ENCODE data around the gene SEC23A. TPM values are rescaled to one million over a fixed set of nuclear protein-coding genes. Genes with fewer than 3 reads are reported as not detected.
"Not testable (repeated sequence)": the region's sequence is repeated elsewhere in the genome, so short reads cannot be mapped to it uniquely, and the experiment has no call there.

The SEC23A gene
- total RNA-seq, 1 experiment from 2014 or later = 62.9 TPM

GRCh38 chr14:39015360-39015961, 87.6 kb downstream of the SEC23A start:
- ChIA-PET CTCF (interaction anchor here (0.6 to 5.3 kb wide), 35 partner anchors 8 to 761 kb away, joined by 3 to 39 read pairs (median 3); partner anchors contain the start of genes SEC23A and TRAPPC6B), POLR2A (no interaction called here)
- Mint-ChIP-seq H3K36me3 (peaks cover 6% of the 10 kb centered on the region; the same call in 1 of the 2 replicates), H3K4me3 (no peak overlapping the region), H3K9me3 (peaks cover 3% of the 10 kb centered on the region; the same call in 1 of the 2 replicates), H3K27me3 (ENCODE audit: low read depth) (no peaks in the 10 kb centered on the region; the same call in 1 of the 2 replicates), H3K27ac (no peak overlapping the region), H3K4me1 (peaks cover 20% of the 10 kb centered on the region)
- ATAC-seq (peak; percentile 67), DNase-seq (ENCODE audit: low spot score) (peak; percentile 17)
- TF ChIP-seq CTCF (IDR thresholded peaks at IDR 0.05) (peak; percentile 47; the same call in 1 of the 2 replicates), ZNF512 (CRISPR knock-in tag; IDR thresholded peaks at IDR 0.05; ENCODE audit: borderline replicate concordance) (no peak)

GRCh38 chr14:39014460-39014859, 88.6 kb downstream of the SEC23A start:
- CTCF ChIA-PET = interaction anchor here (0.9 to 5.3 kb wide), 11 partner anchors 11 to 412 kb away, joined by 3 to 39 read pairs (median 4); no protein-coding TSS in a partner anchor

GRCh38 chr14:39008965-39009364, 94.1 kb downstream of the SEC23A start:
- H3K4me1 Mint-ChIP-seq; DNase-seq (ENCODE audit: low spot score); H3K36me3 Mint-ChIP-seq; H3K4me3 Mint-ChIP-seq; H3K27ac Mint-ChIP-seq; H3K27me3 Mint-ChIP-seq (ENCODE audit: low read depth); CTCF ChIA-PET; H3K9me3 Mint-ChIP-seq; ATAC-seq; POLR2A ChIA-PET: not testable (repeated sequence)

More at GRCh38 chr14:39014460-39014859, 88.6 kb downstream of the SEC23A start:
- Mint-ChIP-seq H3K4me1 (peaks cover 20% of the 10 kb centered on the region), H3K36me3 (peaks cover 3% of the 10 kb centered on the region; the same call in 1 of the 2 replicates), H3K27me3 (ENCODE audit: low read depth) (no peaks in the 10 kb centered on the region; the same call in 1 of the 2 replicates), H3K9me3 (0 out of 2 replicates have a peak, but pooled peaks cover 3% of the 10 kb centered on the region), H3K4me3 (no peak overlapping the region), H3K27ac (no peak overlapping the region)
- ATAC-seq (no peak), DNase-seq (ENCODE audit: low spot score) (no peak)
- no peak for TF ChIP-seq ATF3 (CRISPR knock-in tag; conservative IDR thresholded peaks at IDR 0.05)
- TF ChIP-seq MYBL2 (CRISPR knock-in tag; IDR thresholded peaks at IDR 0.05) = no peak
- TF ChIP-seq ZNF671 (CRISPR knock-in tag; IDR thresholded peaks at IDR 0.05) = no peak
- no peak for TF ChIP-seq GRHL2 (CRISPR knock-in tag; IDR thresholded peaks at IDR 0.05; ENCODE audit: insufficient replicate concordance, severe bottlenecking)
- TF ChIP-seq ZNF425 (CRISPR knock-in tag; conservative IDR thresholded peaks at IDR 0.05) = no peak
- POLR2A ChIA-PET = no interaction called here

GRCh38 chr14:39006721-39007410, 96.2 kb downstream of the SEC23A start:
- Mint-ChIP-seq H3K27ac (no peak overlapping the region), H3K4me1 (no peaks in the 10 kb centered on the region), H3K36me3 (no peaks in the 10 kb centered on the region), H3K27me3 (ENCODE audit: low read depth) (no peaks in the 10 kb centered on the region), H3K9me3 (no peaks in the 10 kb centered on the region), H3K4me3 (no peak overlapping the region)
- ATAC-seq = no peak
- DNase-seq (ENCODE audit: low spot score) = no peak
- CTCF ChIA-PET = interaction anchor here (1.3 kb wide), 1 partner anchor 8 kb away, joined by 3 read pairs; no protein-coding TSS in a partner anchor
- no peak for TF ChIP-seq ATF1 (CRISPR knock-in tag; IDR thresholded peaks at IDR 0.05)
- no peak for TF ChIP-seq E2F4 (CRISPR knock-in tag; IDR thresholded peaks at IDR 0.05; ENCODE audit: borderline replicate concordance, low read depth)
- POLR2A ChIA-PET = no interaction called here

Data from WTC11 (cell line).